ENCODE data around the gene PACRGL.

DNA sequence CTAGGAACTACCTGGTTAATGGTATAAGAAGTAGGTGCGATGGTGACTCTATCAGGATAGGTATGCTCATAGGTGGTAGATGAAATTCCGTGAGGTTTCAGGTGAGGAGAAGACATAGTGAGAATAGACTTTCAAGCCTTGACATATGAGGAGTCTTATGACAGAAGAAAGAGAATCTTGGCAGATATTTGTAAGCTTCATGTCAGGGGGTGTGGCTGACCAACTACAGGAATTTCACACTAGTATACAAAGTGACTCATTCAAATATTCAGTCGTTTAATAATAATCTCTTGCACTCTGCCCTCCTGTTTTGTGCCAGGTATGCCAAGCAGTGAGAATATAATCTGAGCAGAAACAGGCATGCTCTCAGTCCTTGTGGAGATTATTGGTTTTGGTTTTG is 22.8 kb downstream of the PACRGL start:
- no peak for TF ChIP-seq RAD21 (IDR thresholded peaks at IDR 0.05; ENCODE audit: low read length)
- TF ChIP-seq, protein P1, sequence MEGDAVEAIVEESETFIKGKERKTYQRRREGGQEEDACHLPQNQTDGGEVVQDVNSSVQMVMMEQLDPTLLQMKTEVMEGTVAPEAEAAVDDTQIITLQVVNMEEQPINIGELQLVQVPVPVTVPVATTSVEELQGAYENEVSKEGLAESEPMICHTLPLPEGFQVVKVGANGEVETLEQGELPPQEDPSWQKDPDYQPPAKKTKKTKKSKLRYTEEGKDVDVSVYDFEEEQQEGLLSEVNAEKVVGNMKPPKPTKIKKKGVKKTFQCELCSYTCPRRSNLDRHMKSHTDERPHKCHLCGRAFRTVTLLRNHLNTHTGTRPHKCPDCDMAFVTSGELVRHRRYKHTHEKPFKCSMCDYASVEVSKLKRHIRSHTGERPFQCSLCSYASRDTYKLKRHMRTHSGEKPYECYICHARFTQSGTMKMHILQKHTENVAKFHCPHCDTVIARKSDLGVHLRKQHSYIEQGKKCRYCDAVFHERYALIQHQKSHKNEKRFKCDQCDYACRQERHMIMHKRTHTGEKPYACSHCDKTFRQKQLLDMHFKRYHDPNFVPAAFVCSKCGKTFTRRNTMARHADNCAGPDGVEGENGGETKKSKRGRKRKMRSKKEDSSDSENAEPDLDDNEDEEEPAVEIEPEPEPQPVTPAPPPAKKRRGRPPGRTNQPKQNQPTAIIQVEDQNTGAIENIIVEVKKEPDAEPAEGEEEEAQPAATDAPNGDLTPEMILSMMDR (IDR thresholded peaks at IDR 0.05), result no peak
- TF ChIP-seq, protein P2, sequence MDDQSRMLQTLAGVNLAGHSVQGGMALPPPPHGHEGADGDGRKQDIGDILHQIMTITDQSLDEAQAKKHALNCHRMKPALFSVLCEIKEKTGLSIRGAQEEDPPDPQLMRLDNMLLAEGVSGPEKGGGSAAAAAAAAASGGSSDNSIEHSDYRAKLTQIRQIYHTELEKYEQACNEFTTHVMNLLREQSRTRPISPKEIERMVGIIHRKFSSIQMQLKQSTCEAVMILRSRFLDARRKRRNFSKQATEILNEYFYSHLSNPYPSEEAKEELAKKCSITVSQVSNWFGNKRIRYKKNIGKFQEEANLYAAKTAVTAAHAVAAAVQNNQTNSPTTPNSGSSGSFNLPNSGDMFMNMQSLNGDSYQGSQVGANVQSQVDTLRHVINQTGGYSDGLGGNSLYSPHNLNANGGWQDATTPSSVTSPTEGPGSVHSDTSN (IDR thresholded peaks at IDR 0.05), result no peak
- no peak for TF ChIP-seq GATA2 (CRISPR knock-in tag; IDR thresholded peaks at IDR 0.05)
- TF ChIP-seq CHD2 (IDR thresholded peaks at IDR 0.05; ENCODE audit: low read length, partially characterized antibody), result no peak
- TF ChIP-seq, protein P3, sequence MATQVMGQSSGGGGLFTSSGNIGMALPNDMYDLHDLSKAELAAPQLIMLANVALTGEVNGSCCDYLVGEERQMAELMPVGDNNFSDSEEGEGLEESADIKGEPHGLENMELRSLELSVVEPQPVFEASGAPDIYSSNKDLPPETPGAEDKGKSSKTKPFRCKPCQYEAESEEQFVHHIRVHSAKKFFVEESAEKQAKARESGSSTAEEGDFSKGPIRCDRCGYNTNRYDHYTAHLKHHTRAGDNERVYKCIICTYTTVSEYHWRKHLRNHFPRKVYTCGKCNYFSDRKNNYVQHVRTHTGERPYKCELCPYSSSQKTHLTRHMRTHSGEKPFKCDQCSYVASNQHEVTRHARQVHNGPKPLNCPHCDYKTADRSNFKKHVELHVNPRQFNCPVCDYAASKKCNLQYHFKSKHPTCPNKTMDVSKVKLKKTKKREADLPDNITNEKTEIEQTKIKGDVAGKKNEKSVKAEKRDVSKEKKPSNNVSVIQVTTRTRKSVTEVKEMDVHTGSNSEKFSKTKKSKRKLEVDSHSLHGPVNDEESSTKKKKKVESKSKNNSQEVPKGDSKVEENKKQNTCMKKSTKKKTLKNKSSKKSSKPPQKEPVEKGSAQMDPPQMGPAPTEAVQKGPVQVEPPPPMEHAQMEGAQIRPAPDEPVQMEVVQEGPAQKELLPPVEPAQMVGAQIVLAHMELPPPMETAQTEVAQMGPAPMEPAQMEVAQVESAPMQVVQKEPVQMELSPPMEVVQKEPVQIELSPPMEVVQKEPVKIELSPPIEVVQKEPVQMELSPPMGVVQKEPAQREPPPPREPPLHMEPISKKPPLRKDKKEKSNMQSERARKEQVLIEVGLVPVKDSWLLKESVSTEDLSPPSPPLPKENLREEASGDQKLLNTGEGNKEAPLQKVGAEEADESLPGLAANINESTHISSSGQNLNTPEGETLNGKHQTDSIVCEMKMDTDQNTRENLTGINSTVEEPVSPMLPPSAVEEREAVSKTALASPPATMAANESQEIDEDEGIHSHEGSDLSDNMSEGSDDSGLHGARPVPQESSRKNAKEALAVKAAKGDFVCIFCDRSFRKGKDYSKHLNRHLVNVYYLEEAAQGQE (IDR thresholded peaks at IDR 0.05; ENCODE audit: low read depth, low read length), result no peak
- no peak for TF ChIP-seq EP300 (IDR thresholded peaks at IDR 0.05; ENCODE audit: borderline replicate concordance in 1 of 2, low read depth in 1 of 2, low read length in 1 of 2)
- TF ChIP-seq FOXM1 (IDR thresholded peaks at IDR 0.05; ENCODE audit: low read depth), result no peak
- TF ChIP-seq MXI1 (IDR thresholded peaks at IDR 0.05; ENCODE audit: low read depth, low read length), result no peak
- TF ChIP-seq TCF12 (IDR thresholded peaks at IDR 0.05), result no peak
- TF ChIP-seq POLR2AphosphoS5 (IDR thresholded peaks at IDR 0.05; ENCODE audit: low read depth, low read length), result no peak
